Occipital lobe (tissue), 2 donors: ENCODE results near the gene GOLPH3L. TPM values are rescaled to one million over a fixed set of nuclear protein-coding genes. Genes with fewer than 3 reads are reported as not detected.
"Not testable (repeated sequence)": the region's sequence is repeated elsewhere in the genome, so short reads cannot be mapped to it uniquely, and the experiment has no call there.

ENCODE experiments used
- DNase-seq: peaks from one replicate; lab custom pipeline; 2025; lab: John Stamatoyannopoulos, UW
- total RNA-seq: library from RNA; depleted of rRNA; stranded (reverse); fragments of >200 nt; gene quantifications from one replicate; pipeline ENCODE4 v1.2.3, GENCODE V29; 2014

Gene GOLPH3L
- total RNA-seq, 1 donor from 2014 or later, result 5.8 TPM

DNA sequence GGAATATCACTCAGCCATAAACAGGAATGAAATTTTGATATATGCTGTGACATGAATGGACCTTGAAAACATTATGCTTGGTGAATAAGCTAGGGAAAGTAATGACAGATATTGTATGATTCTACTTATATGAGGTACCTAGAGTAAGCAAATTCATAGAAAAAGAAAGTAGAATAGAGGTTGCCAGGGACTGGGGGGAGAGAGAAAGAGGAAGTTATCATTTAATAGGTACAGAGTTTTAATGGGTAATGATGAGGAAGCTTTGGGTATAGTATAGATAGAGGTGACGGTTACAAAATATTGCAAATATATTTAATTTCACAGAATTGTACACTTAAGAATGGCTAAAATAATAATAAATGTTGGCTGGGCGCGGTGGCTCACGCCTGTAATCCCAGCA lies 36.4 kb downstream of the GOLPH3L start:
- DNase-seq, result no peak

DNA sequence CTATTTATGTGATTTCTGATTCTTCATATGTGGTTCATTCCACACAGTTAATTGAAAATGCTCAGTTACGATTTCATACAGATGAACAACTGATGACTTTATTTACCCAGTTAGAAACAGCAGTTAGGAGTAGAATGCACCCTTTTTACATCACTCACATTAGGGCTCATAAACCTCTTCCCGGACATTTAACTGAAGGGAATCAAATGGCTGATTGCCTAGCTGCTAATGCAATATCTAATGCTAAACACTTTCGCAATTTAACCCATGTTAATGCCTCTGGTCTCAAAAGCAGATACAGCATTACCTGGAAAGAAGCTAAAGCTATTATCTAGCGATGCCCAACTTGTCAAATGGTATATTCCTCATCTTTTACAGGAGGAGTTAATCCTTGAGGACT lies 39.9 kb downstream of the GOLPH3L start:
- not testable (repeated sequence) for DNase-seq

- not testable (repeated sequence) for DNase-seq
Observed at GRCh38 chr1:150654635-150655034, 42.3 kb downstream of the GOLPH3L start.

GRCh38 chr1:150650193-150650592 lies 46.8 kb downstream of the GOLPH3L start:
- no peak for DNase-seq

DNA sequence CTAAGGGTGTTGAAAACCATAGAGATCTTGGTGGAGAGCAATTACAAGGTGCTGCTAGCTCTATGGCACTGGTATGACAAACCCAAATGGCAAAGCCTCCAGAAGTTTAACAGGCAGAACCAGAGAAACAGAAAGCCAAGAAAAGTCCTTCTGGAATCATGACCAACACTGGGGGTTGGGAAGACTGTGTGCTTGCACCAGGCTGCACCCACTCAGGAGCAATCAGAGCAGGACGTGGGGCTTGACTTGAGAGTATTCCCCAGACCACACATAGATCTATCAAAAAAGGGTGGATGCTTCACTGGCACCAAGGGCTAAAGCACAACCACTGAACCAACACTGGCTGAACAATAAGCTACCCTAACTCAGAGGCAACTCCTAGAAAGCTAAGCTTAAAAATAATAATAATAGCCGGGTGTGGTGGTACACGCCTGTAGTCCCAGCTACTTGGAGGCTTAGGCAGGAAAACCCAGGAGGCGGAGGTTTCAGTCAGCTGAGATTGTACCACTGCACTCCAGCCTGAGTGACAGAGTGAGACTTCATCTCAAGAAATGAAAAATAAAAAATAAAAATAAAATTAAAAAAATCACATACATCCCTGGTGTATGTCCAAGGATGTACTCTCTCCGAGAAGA lies 47.4 kb downstream of the GOLPH3L start:
- DNase-seq, result no peak

GRCh38 chr1:150642296-150642695 lies 54.7 kb downstream of the GOLPH3L start:
- no peak for DNase-seq

DNA sequence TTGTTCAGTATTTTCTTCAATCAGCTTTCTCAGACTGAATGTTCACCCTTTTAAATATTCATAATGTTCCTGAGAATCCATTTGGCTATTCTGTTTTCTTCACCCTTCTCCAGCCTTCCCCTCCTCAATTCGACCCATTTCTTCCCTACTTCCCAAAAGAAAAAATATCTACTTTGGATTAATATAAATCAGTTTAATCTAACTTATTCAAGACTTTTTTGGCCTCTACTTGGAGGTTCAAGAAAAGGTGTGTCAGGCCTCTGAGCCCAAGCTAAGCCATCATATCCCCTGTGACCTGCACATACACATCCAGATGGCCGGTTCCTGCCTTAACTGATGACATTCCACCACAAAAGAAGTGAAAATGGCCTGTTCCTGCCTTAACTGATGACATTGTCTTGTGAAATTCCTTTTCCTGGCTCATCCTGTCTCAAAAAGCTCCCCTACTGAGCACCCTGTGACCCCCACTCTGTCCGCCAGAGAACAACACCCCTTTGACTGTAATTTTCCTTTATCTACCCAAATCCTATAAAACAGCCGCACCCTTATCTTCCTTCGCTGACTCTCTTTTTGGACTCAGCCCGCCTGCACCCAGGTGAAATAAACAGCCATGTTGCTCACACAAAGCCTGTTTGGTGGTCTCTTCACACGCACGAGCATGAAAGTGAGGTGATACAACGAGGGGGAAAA lies 55.7 kb downstream of the GOLPH3L start:
- not testable (repeated sequence) for DNase-seq

DNA sequence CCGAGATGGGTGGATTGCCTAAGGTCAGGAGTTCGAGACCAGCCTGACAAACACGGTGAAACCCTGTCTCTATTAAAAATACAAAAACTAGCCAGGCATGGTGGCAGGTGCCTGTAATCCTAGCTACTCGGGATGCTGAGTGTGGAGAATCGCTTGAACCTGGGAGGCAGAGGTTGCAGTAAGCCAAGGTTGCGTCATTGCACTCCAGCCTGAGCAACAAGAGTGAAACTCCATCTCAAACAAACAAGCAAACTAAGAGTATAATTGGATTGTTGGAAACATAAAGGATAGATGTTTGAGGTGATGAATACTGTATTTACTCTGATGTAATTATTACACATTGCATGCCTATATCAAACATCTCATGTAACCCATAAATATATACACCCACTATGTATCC lies 58.5 kb downstream of the GOLPH3L start:
- DNase-seq, result not testable (repeated sequence)

DNA sequence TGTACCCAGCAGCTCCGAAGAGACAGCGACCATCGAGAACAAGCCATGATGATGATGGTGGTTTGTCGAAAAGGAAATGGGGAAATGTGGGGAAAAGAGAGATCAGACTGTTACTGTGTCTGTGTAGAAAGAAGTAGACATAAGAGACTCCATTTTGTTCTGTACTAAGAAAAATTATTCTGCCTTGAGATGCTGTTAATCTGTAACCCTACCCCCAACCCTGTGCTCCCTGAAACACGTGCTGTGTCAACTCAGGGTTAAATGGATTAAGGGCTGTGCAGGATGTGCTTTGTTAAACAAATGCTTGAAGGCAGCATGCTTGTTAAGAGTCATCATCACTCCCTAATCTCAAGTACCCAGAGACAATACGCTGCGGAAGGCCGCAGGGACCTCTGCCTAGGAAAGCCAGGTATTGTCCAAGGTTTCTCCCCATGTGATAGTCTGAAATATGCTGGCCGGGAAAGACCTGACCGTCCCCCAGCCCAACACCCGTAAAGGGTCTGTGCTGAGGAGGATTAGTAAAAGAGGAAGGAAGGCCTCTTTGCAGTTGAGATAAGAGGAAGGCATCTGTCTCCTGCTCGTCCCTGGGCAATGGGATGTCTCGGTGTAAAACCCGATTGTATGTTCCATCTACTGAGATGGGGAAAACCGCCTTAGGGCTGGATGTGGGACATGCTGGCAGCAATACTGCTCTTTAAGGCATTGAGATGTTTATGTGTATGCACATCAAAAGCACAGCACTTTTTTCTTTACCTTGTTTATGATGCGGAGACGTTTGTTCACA lies 61.9 kb downstream of the GOLPH3L start:
- DNase-seq, result not testable (repeated sequence)

- DNase-seq, result peak; percentile 96
Observed at GRCh38 chr1:150629115-150629928, 67.6 kb downstream of the GOLPH3L start, which contains the start of gene ENSA. Gene ENSA (minus strand): TSS chr1:150629612. CDS start chr1:150629470, 142 bp downstream.

DNA sequence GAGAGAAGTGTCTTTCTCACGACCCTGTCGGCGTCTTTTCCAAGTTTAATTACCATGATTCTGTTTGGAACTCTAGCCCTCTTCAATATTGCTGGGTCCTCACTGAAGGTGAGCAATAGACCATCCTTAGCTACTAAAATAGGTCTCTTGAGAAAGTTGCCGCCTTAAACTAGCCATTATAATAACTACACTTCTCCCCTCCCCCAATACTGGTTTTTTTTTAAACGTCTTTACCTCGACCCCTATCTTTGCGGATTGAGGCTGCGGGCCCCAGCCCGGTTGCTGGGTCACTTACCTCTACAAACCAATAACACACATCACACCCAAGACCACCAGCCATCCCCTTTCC lies 68.2 kb downstream of the GOLPH3L start:
- DNase-seq, result no peak

GRCh38 chr1:150627826-150628410 lies 69.0 kb downstream of the GOLPH3L start:
- no peak for DNase-seq

DNA sequence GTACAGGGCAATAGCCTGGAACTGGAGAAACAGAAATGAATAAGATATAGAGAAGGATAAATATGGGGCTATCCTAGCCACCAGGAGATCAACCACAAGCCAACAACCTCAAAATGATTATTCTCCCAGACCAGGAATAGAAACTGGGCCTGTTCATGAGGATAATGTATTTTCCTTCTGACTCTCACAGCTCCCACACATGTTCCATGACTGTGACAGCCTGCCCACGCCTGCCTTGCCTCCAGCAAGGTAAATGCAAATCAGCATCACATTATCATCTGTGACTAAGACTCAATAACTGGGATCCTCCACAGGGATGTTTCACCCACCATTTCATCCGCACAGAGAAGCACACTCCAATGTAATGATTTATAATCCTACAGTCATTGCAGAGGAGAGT lies 70.8 kb downstream of the GOLPH3L start:
- DNase-seq, result peak; percentile 69

- DNase-seq, result not testable (repeated sequence)
Observed at GRCh38 chr1:150624546-150624945, 72.4 kb downstream of the GOLPH3L start.

GRCh38 chr1:150624134-150624533 lies 72.8 kb downstream of the GOLPH3L start:
- DNase-seq, result not testable (repeated sequence)

- DNase-seq, result no peak
Observed at GRCh38 chr1:150622303-150622975, 74.5 kb downstream of the GOLPH3L start.

- DNase-seq, result no peak
Observed at GRCh38 chr1:150621497-150622302, 75.3 kb downstream of the GOLPH3L start.

GRCh38 chr1:150620919-150621318 lies 76.0 kb downstream of the GOLPH3L start:
- no peak for DNase-seq
